Measurements from ENCODE around the gene MARS1.
"Not testable (repeated sequence)": the region's sequence is repeated elsewhere in the genome, so short reads cannot be mapped to it uniquely, and the experiment has no call there.

- TF ChIP-seq CTCF (IDR thresholded peaks at IDR 0.05; ENCODE audit: insufficient read depth, low read length); POLR2AphosphoS5 (IDR thresholded peaks at IDR 0.05; ENCODE audit: low read depth); REST (IDR thresholded peaks at IDR 0.05; ENCODE audit: insufficient replicate concordance, low read depth); GABPA (IDR thresholded peaks at IDR 0.05; ENCODE audit: low read depth): not testable (repeated sequence)
Observed at GRCh38 chr12:57514246-57514645, 26.4 kb downstream of the MARS1 start.

Data from HL-60 (cell line).